ENCODE results near the gene AGBL1. TPM values are rescaled to one million over a fixed set of nuclear protein-coding genes. Genes with fewer than 3 reads are reported as not detected.

The AGBL1 gene
- total RNA-seq, 1 donor from 2014 or later = not detected

- ATAC-seq (no peak), DNase-seq (ENCODE audit: low spot score) (no peak)
These were observed 232.8 kb downstream of the AGBL1 start for GRCh38 chr15:86312486-86312885.

- ATAC-seq (no peak), DNase-seq (ENCODE audit: low spot score) (no peak)
These were observed 236.5 kb downstream of the AGBL1 start for GRCh38 chr15:86316216-86316615.

DNA sequence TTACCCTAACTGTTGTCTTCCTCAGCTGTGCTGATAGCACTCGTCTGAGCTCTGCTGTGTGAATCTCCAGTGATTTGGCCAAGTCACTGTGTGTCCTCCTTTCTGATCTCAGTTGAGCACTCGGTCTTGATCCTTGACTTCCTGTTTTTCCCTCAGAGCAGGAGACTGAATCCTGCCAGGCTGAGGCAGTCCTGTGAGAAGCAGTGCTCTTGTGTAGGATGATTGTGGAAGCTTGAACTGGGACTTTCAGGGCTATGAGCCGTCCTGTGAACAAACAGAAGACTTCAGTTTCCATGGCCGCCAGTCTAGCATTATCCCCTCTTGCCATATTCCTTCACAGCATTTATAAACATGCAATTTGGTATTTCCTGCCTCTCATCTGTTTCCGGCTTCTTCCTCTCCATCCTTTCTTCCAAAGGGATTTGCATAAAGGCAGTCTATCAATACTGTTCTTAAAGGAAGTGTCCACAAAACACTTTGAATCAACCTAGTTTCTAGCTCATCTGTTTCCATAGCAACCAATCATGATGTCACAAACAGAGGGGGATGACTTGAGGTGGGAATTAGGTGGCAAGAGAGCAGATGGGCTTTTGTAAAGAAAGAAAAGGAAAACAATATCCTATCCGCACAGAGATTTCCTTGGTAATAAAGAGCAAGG, 237.2 kb downstream of the AGBL1 start:
- no peak for ATAC-seq
- DNase-seq (ENCODE audit: low spot score) = no peak

DNA sequence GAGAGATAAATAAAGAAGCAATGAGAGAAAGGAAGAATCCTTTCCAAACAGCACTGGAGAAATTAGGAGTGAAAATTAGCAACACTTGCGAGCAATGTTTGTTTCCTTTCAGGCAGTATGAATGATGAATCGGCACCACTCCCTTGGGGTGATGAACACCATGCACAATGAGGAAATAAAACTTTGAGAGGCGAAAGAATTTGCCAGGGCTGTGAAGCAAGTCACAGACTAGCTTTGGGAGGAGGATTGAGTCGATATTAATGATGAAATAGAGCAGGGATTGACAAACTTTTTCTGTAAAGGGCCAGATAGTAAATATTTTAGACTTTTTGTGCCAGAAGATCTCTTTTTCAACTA, 237.7 kb downstream of the AGBL1 start:
- no peak for DNase-seq (ENCODE audit: low spot score)

DNA sequence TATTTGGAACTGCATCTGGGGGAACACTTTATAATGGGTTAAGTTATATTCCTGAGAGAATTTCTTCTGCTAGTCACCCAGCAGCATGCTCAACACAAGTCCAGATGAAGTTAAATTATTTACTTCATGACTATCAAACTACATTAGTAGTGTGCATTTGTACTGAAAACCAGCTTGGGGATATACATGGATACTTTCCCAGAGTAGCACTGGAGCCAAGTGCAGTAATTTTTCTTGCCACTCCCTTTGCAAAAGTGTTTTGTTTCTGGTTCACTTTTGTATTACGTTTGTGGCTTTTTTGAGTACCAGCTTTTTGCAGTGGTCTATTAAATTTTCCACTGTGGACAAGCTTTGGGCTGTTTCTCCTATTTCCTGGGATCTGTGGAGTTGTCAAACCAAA, 243.0 kb downstream of the AGBL1 start:
- DNase-seq (ENCODE audit: low spot score) (no peak), ATAC-seq (no peak)

More for the DNA sequence above, 237.7 kb downstream of the AGBL1 start:
- ATAC-seq = no peak

DNA sequence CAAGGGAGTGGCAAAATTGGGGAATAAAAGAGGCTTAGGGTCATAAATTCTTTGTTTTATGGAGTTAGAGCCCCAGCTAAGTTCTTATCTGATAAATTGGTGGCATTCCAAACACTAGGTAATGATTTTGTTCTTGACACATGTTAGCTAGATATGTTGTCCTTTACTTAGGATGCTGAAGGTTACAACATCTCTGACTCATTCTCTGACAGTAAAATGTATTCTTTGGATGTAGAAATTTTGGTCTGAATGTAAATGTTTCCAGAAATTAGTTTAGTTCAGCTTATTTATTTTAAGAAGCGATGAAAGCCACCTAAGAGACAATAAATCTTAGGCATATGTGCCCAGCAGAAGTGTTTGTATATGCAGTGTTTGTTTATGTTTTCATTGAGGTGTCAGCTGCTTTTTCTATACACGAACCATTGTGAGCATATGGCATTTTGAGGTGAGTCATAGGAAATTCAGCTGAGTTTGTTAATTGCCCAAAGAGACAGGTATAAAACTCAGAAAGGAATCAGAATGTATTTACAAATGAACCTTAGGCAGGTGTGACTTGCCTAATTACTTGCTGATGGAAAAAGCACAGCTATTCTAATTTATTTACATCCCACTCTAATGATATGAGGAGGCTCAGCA, 247.7 kb downstream of the AGBL1 start:
- no peak for ATAC-seq
- no peak for DNase-seq (ENCODE audit: low spot score)

- ATAC-seq = no peak
- DNase-seq (ENCODE audit: low spot score) = no peak
These were observed 249.0 kb downstream of the AGBL1 start for GRCh38 chr15:86328658-86329057.

DNA sequence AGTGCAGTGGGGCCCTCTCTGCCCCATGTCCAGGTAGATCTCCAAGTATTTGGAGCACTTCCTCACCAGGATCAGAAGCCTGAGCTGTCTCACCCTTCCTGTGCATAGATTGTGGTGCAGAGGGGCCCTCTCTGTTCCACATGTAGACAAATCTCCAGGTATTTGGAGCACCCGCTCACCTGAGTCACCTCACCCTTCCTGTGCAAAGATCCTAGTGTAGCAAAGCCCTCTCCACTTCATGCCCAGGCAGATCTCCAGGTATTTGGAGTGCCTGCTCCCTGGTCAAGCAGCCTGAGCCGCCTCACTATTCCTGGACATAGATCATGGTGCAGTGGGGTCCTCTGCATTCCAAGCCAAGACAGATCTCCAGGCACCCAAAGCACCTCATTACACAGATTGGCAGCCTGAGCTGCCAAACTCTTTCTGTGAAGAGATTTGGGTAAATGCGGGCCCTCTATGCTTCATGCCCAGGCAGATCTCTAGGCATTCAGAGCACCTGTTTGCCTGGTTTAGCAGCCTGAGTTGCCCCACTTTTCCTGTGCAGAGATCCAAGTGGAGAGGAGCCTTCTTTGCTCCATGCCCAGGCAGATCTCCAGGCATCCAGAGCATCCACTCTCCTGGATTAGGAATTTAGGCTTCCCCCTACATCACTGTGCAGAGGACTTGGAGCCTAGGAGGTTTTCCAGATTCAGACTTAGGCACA, 249.8 kb downstream of the AGBL1 start:
- DNase-seq (ENCODE audit: low spot score) = no peak
- no peak for ATAC-seq

DNA sequence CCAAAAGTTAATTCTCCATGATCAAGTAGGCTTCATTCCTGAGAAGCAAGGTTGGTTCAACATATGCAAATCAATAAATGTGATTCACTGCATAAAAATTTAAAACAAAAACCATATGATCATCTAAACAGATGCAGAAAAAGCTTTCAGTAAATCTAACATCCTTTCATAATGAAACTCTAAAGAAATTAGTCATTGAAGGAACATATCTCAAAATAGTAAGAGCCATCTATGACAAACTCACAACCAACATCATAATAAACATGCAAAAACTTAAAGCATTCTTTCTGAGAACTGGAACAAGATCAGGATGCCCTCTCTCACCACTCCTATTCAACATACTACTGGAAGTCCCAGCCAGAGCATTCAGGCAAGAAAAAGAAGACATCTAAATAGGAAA, 254.1 kb downstream of the AGBL1 start:
- ATAC-seq (no peak), DNase-seq (ENCODE audit: low spot score) (no peak)

DNA sequence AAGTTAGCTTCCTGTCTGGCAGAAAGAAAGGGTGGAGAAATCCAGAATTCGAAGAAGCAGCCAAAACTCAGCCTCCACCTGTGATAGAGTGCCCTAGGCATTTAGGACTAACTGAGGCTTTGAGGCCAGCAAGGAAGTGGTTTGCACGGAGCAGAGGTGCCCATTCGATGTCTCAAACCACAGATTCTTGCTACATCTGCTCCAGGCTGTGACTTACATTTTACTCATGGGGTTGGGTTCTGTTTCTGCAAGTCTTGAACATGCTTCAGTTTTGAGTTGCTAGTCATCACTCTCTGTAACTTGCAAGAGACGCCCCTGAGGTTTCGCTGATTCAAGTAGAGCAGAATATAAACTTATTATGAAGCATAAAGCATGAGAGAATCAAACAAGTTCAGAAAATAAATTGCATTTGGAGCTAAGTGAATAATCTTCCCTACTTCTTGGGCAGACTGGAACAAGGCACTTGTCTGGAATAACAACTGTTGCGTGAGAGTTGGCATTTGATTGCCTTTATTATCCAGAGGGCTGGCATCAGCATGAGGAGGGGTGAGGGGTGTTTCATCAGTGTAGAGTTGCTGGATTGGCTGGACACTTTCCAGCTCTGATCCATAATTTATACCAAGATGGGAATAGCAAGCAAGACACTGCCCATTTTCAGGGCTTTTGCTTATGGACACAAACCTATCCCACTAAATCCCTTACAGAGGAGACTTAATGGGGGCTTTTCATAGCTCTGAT, 256.5 kb downstream of the AGBL1 start:
- DNase-seq (ENCODE audit: low spot score) (no peak), ATAC-seq (no peak)

- ATAC-seq = no peak
These were observed 257.4 kb downstream of the AGBL1 start for GRCh38 chr15:86337071-86337470.

DNA sequence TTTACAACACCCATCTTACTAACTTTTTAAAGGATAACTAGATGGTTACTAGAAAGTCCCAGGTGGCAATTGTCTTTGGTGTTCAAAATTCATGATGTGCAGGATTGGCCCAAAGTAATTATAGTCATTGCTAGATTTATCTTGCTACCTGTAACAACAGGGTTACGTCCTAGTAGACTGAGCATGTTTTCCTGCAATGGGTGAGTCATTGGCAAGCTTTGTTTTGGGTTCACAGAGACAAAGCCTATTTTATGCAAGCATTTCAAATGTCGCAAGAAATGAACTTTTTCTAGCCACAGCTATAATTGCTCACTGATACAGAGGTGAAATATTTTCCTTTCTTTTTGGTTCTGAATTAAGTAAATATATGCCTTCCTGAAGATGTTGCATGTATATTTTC, 267.6 kb downstream of the AGBL1 start:
- ATAC-seq (no peak), DNase-seq (ENCODE audit: low spot score) (no peak)

More at GRCh38 chr15:86337071-86337470, 257.4 kb downstream of the AGBL1 start:
- no peak for DNase-seq (ENCODE audit: low spot score)

- DNase-seq (ENCODE audit: low spot score) (no peak), ATAC-seq (no peak)
These were observed 269.9 kb downstream of the AGBL1 start for GRCh38 chr15:86349565-86349964.

- ATAC-seq (no peak), DNase-seq (ENCODE audit: low spot score) (no peak)
These were observed 273.5 kb downstream of the AGBL1 start for GRCh38 chr15:86353213-86353612.

DNA sequence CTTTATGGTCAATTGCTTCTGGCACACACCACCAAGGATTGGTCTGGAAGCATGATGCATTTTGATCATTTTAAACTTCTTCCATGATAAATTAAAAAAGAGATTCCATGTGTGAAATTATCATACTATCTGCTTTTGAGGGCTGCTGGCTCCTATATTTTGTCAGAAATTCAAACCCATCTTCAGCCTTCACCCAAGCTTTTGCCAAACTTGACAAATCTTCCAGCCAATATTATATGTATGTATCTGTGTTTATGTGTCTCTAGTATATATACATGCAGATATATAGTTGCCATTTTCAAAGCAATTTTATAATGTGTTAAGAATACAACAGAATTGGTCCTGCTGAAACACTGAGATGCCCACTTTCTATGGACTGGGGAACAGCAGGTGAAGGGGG, 275.7 kb downstream of the AGBL1 start:
- DNase-seq (ENCODE audit: low spot score) (no peak), ATAC-seq (no peak)

GRCh38 chr15:86355801-86356200, 276.1 kb downstream of the AGBL1 start:
- no peak for ATAC-seq
- no peak for DNase-seq (ENCODE audit: low spot score)

GRCh38 chr15:86362555-86362954, 282.9 kb downstream of the AGBL1 start:
- DNase-seq (ENCODE audit: low spot score) = no peak
- ATAC-seq = no peak

GRCh38 chr15:86373147-86373546, 293.5 kb downstream of the AGBL1 start:
- ATAC-seq = no peak
- no peak for DNase-seq (ENCODE audit: low spot score)

- DNase-seq (ENCODE audit: low spot score) = no peak
- no peak for ATAC-seq
These were observed 296.1 kb downstream of the AGBL1 start for GRCh38 chr15:86375733-86376280.

- no peak for DNase-seq (ENCODE audit: low spot score)
- ATAC-seq = no peak
These were observed 298.2 kb downstream of the AGBL1 start for GRCh38 chr15:86377914-86378313.

DNA sequence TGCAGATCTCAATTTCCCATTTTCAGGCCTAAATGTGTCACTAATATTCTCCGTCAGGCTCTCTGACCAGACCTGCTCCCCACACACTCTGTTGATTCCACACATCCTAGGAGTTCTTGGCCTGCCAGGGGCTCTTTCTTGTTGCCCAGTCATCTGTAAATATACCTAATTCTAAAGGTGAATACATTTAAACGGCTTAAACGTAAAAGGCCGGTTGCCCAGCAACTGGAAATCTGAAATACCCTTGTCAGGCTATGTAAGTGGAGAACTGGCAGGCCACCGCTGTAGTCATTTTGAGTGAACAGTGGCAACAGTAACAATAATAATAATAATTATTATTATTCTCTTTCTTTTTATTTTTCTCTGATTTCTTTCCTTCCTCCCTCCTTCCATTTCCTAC, 302.7 kb downstream of the AGBL1 start:
- DNase-seq (ENCODE audit: low spot score) = no peak
- no peak for ATAC-seq
